Measurements from ENCODE around the gene ACO2.

Gene ACO2

GRCh38 chr22:41488596-41489385, 19.9 kb downstream of the ACO2 start:
- DNase-seq (ENCODE audit: low read depth in 3 of 3): no peak

- no peak for DNase-seq (ENCODE audit: low read depth in 3 of 3)
Measured at GRCh38 chr22:41491374-41492100, 22.6 kb downstream of the ACO2 start.

- DNase-seq (ENCODE audit: low read depth in 3 of 3): no peak
Measured at GRCh38 chr22:41498303-41498835, 29.5 kb downstream of the ACO2 start.

- no peak for DNase-seq (ENCODE audit: low read depth in 3 of 3)
Measured at GRCh38 chr22:41499624-41500280, 30.8 kb downstream of the ACO2 start.

GRCh38 chr22:41500303-41500702, 31.4 kb downstream of the ACO2 start:
- no peak for DNase-seq (ENCODE audit: low read depth in 3 of 3)

- no peak for DNase-seq (ENCODE audit: low read depth in 3 of 3)
Measured at GRCh38 chr22:41501209-41501608, 32.3 kb downstream of the ACO2 start.

- DNase-seq (ENCODE audit: low read depth in 3 of 3): no peak
Measured at GRCh38 chr22:41504397-41504796, 35.5 kb downstream of the ACO2 start.

GRCh38 chr22:41504816-41505215, 35.9 kb downstream of the ACO2 start:
- no peak for DNase-seq (ENCODE audit: low read depth in 3 of 3)

- no peak for DNase-seq (ENCODE audit: low read depth in 3 of 3)
Measured at GRCh38 chr22:41505511-41506220, 36.7 kb downstream of the ACO2 start.

- no peak for DNase-seq (ENCODE audit: low read depth in 3 of 3)
Measured at GRCh38 chr22:41507330-41508063, 38.6 kb downstream of the ACO2 start.

- DNase-seq (ENCODE audit: low read depth in 3 of 3): no peak
Measured at GRCh38 chr22:41508770-41509170, 39.9 kb downstream of the ACO2 start.

- DNase-seq (ENCODE audit: low read depth in 3 of 3): no peak
Measured at GRCh38 chr22:41511521-41511968, 42.6 kb downstream of the ACO2 start.

GRCh38 chr22:41512421-41513194, 43.7 kb downstream of the ACO2 start:
- DNase-seq (ENCODE audit: low read depth in 3 of 3): no peak

- DNase-seq (ENCODE audit: low read depth in 3 of 3): no peak
Measured at GRCh38 chr22:41513391-41513790, 44.5 kb downstream of the ACO2 start.

GRCh38 chr22:41516462-41516861, 47.5 kb downstream of the ACO2 start:
- DNase-seq (ENCODE audit: low read depth in 3 of 3): no peak

GRCh38 chr22:41517172-41518047, 48.5 kb downstream of the ACO2 start:
- peak in 2 of 3 donors; percentile 40 to 46 for DNase-seq (ENCODE audit: low read depth in 3 of 3)

- DNase-seq (ENCODE audit: low read depth in 3 of 3): no peak
Measured at GRCh38 chr22:41518048-41518347, 49.1 kb downstream of the ACO2 start.

GRCh38 chr22:41521126-41521525, 52.2 kb downstream of the ACO2 start:
- DNase-seq (ENCODE audit: low read depth in 3 of 3): no peak

- DNase-seq (ENCODE audit: low read depth in 3 of 3): no peak
Measured at GRCh38 chr22:41522813-41523212, 53.9 kb downstream of the ACO2 start.
